Neural cell (in vitro differentiated cells): ENCODE data around the gene PEX11A. TPM values are rescaled to one million over a fixed set of nuclear protein-coding genes. Genes with fewer than 3 reads are reported as not detected.

Source experiments
- H2AFZ ChIP-seq: fragments of 200-600, 300-800 bp; sonication (generic), shearing (Covaris generic); 2 replicates; pipeline ENCODE4 v1.6.0; 2014; ENCODE audit warnings: low read depth, mild to moderate bottlenecking, antibody characterized with exemption, low read length, moderate library complexity
- H3F3A ChIP-seq: fragments of 200-600 bp; shearing (Covaris generic); 2 replicates; pipeline ENCODE4 v1.6.1; 2016; ENCODE audit warnings: mild to moderate bottlenecking, moderate library complexity, mixed read lengths, antibody characterized with exemption, low read length; ENCODE audit not compliant: insufficient read depth, poor library complexity, severe bottlenecking
- H3K27ac ChIP-seq: fragments of 200-600, 300-800 bp; sonication (generic), shearing (Covaris generic); 2 replicates; pipeline ENCODE4 v1.5.1; 2014; ENCODE audit warnings: mild to moderate bottlenecking, low read length, moderate library complexity
- H3K27me3 ChIP-seq: fragments of 300-800, 200-600 bp; sonication (generic), shearing (Covaris generic); 2 replicates; pipeline ENCODE4 v1.6.0; 2014; ENCODE audit warnings: mild to moderate bottlenecking, low read depth, low read length, moderate library complexity; ENCODE audit not compliant: insufficient read depth
- H3K36me3 ChIP-seq: fragments of 300-800, 200-600 bp; sonication (generic), shearing (Covaris generic); 2 replicates; pipeline ENCODE4 v1.5.1; 2014; ENCODE audit warnings: mild to moderate bottlenecking, antibody characterized with exemption, low read length, moderate library complexity; ENCODE audit not compliant: insufficient read depth
- H3K4me2 ChIP-seq: fragments of 300-800, 200-600 bp; sonication (generic), shearing (Covaris generic); 2 replicates; pipeline ENCODE4 v1.6.0; 2014; ENCODE audit warnings: mild to moderate bottlenecking, low read length
- H3K4me3 ChIP-seq: fragments of 300-800, 200-600 bp; sonication (generic), shearing (Covaris generic); 2 replicates; pipeline ENCODE4 v1.5.1; 2014; ENCODE audit warnings: mild to moderate bottlenecking, low read length, moderate library complexity
- H3K79me2 ChIP-seq: fragments of 200-600 bp; shearing (Covaris generic); replicated peaks from 2 replicates; pipeline ENCODE4 v1.6.0; 2014; ENCODE audit warnings: mild to moderate bottlenecking, low read length, moderate library complexity; ENCODE audit not compliant: insufficient read depth
- H3K9ac ChIP-seq: fragments of 300-800, 200-600 bp; sonication (generic), shearing (Covaris generic); 2 replicates; pipeline ENCODE4 v1.6.1; 2016; ENCODE audit warnings: mild to moderate bottlenecking, low read length, mixed read lengths
- H3K9me2 ChIP-seq: fragments of 200-600 bp; shearing (Covaris generic); 2 replicates; pipeline ENCODE4 v1.6.1; 2016; ENCODE audit warnings: mild to moderate bottlenecking, low read length, mixed read lengths; ENCODE audit not compliant: insufficient read depth
- H3K9me3 ChIP-seq: fragments of 200-600, 300-800 bp; sonication (generic), shearing (Covaris generic); 2 replicates; pipeline ENCODE4 v1.6.1; 2016; ENCODE audit warnings: mild to moderate bottlenecking, mixed run types, low read length, moderate library complexity, mixed read lengths
- H4K20me1 ChIP-seq: fragments of 200-600 bp; shearing (Covaris generic); 2 replicates; pipeline ENCODE4 v1.6.1; 2016; ENCODE audit warnings: mild to moderate bottlenecking, mixed run types; ENCODE audit not compliant: insufficient read depth
- EP300 ChIP-seq: fragments of 450-650 bp; conservative IDR thresholded peaks from 2 replicates; pipeline ENCODE4 v1.6.1; 2014; ENCODE audit warnings: antibody characterized with exemption, mild to moderate bottlenecking, moderate library complexity; ENCODE audit not compliant: poor library complexity, severe bottlenecking
- EZH2 ChIP-seq: fragments of 200-600, 300-800 bp; shearing (Covaris generic), sonication (generic); IDR thresholded peaks from 2 replicates; pipeline ENCODE4 v1.6.1; 2014; ENCODE audit warnings: antibody characterized with exemption, low read length, borderline replicate concordance, mild to moderate bottlenecking; ENCODE audit not compliant: insufficient read depth, poor library complexity, severe bottlenecking
- MXI1 ChIP-seq: fragments of 450-650 bp; conservative IDR thresholded peaks from 2 replicates; pipeline ENCODE4 v1.6.1; 2014; ENCODE audit warnings: antibody characterized with exemption, mild to moderate bottlenecking; ENCODE audit not compliant: poor library complexity, severe bottlenecking
- POLR2AphosphoS5 ChIP-seq: IDR thresholded peaks from 2 replicates; pipeline ENCODE4 v1.6.1; 2012
- RAD21 ChIP-seq: fragments of 450-650 bp; conservative IDR thresholded peaks from 2 replicates; pipeline ENCODE4 v1.6.1; 2014; ENCODE audit warnings: antibody characterized with exemption, mild to moderate bottlenecking, moderate library complexity
- SMC3 ChIP-seq: fragments of 450-650 bp; conservative IDR thresholded peaks from 2 replicates; pipeline ENCODE4 v1.6.1; 2014; ENCODE audit warnings: antibody characterized with exemption, mild to moderate bottlenecking, moderate library complexity; ENCODE audit not compliant: poor library complexity
- TAF1 ChIP-seq: IDR thresholded peaks from 2 replicates; pipeline ENCODE4 v1.6.1; 2012; ENCODE audit warnings: low read depth
- polyA plus RNA-seq: library from polyadenylated mRNA; depleted of rRNA; stranded (reverse); fragments of >200 nt; gene quantifications from 2 replicates; pipeline ENCODE4 v1.2.3, GENCODE V29; 2014
- TF ChIP-seq, protein P1 (sequence below): IDR thresholded peaks from 2 replicates; pipeline ENCODE4 v1.6.1; 2012; ENCODE audit warnings: borderline replicate concordance
- TF ChIP-seq, protein P2 (sequence below): fragments of 450-650 bp; IDR thresholded peaks from 2 replicates; pipeline ENCODE4 v1.5.1; 2014; ENCODE audit warnings: antibody characterized with exemption, mild to moderate bottlenecking, moderate library complexity; ENCODE audit not compliant: poor library complexity, severe bottlenecking

PEX11A gene
- polyA plus RNA-seq, 1 donor from 2014 or later, result 13.6 TPM

DNA sequence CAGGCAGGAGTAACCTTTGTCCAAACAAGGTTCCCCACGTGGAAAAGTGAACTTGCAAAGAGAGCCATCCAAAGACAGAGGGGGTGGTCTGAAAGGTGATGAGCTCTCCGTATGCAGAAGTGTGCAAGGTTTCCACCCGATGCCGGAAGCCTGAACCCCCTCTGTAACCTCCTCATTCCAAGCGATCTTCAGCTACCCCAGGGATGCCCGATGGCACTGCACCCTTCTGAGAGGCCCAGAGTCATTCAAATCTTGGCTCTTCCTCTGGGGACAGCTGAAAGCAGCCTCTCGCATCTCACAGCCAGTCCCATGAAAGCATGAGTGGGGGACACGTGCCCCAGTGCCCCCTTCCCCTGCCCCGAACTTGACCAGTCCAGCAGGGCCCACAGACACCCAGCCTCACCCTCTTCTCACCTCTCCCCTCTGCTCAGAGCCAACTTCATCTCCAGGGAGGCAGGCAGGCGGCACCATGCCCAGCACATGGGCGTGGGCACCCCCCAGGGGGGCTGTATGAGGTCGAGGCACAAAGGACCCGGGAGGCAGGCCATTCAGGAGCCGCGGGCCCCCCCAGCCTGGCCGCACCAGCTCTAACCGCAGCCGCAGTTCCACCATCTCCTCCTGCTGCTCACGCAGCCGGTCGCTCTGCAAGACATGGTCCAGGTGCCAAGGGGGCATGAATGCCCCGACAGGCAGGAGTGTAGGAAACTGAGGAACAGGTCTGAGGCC, 44.0 kb downstream of the PEX11A start:
- Histone ChIP-seq H3K79me2 (no peaks in the 10 kb centered on the region), H3K9me2 (no peaks in the 10 kb centered on the region), H3K9ac (no peak overlapping the region), H3K27ac (no peak overlapping the region), H3K36me3 (no peaks in the 10 kb centered on the region), H3K9me3 (no peaks in the 10 kb centered on the region), H4K20me1 (no peaks in the 10 kb centered on the region), H2AFZ (no peak overlapping the region), H3K4me3 (no peak overlapping the region), H3K4me2 (no peak overlapping the region), H3K27me3 (no peaks in the 10 kb centered on the region), H3F3A (no peaks in the 10 kb centered on the region)
- TF ChIP-seq EP300, result no peak
- TF ChIP-seq, protein P1, sequence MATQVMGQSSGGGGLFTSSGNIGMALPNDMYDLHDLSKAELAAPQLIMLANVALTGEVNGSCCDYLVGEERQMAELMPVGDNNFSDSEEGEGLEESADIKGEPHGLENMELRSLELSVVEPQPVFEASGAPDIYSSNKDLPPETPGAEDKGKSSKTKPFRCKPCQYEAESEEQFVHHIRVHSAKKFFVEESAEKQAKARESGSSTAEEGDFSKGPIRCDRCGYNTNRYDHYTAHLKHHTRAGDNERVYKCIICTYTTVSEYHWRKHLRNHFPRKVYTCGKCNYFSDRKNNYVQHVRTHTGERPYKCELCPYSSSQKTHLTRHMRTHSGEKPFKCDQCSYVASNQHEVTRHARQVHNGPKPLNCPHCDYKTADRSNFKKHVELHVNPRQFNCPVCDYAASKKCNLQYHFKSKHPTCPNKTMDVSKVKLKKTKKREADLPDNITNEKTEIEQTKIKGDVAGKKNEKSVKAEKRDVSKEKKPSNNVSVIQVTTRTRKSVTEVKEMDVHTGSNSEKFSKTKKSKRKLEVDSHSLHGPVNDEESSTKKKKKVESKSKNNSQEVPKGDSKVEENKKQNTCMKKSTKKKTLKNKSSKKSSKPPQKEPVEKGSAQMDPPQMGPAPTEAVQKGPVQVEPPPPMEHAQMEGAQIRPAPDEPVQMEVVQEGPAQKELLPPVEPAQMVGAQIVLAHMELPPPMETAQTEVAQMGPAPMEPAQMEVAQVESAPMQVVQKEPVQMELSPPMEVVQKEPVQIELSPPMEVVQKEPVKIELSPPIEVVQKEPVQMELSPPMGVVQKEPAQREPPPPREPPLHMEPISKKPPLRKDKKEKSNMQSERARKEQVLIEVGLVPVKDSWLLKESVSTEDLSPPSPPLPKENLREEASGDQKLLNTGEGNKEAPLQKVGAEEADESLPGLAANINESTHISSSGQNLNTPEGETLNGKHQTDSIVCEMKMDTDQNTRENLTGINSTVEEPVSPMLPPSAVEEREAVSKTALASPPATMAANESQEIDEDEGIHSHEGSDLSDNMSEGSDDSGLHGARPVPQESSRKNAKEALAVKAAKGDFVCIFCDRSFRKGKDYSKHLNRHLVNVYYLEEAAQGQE, result no peak
- TF ChIP-seq EZH2, result no peak
- no peak for TF ChIP-seq RAD21
- TF ChIP-seq, protein P2, sequence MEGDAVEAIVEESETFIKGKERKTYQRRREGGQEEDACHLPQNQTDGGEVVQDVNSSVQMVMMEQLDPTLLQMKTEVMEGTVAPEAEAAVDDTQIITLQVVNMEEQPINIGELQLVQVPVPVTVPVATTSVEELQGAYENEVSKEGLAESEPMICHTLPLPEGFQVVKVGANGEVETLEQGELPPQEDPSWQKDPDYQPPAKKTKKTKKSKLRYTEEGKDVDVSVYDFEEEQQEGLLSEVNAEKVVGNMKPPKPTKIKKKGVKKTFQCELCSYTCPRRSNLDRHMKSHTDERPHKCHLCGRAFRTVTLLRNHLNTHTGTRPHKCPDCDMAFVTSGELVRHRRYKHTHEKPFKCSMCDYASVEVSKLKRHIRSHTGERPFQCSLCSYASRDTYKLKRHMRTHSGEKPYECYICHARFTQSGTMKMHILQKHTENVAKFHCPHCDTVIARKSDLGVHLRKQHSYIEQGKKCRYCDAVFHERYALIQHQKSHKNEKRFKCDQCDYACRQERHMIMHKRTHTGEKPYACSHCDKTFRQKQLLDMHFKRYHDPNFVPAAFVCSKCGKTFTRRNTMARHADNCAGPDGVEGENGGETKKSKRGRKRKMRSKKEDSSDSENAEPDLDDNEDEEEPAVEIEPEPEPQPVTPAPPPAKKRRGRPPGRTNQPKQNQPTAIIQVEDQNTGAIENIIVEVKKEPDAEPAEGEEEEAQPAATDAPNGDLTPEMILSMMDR, result no peak
- no peak for TF ChIP-seq POLR2AphosphoS5
- no peak for TF ChIP-seq TAF1
- TF ChIP-seq SMC3, result no peak
- no peak for TF ChIP-seq MXI1

GRCh38 chr15:89645680-89646079, 44.9 kb downstream of the PEX11A start:
- Histone ChIP-seq H3K9me3 (no peaks in the 10 kb centered on the region), H3K4me3 (no peak overlapping the region), H4K20me1 (no peaks in the 10 kb centered on the region), H3K27ac (no peak overlapping the region), H3K79me2 (no peaks in the 10 kb centered on the region), H3K9ac (no peak overlapping the region), H3K27me3 (no peaks in the 10 kb centered on the region), H3K9me2 (no peaks in the 10 kb centered on the region), H3F3A (no peaks in the 10 kb centered on the region), H3K4me2 (no peak overlapping the region), H2AFZ (no peak overlapping the region), H3K36me3 (no peaks in the 10 kb centered on the region)
- no peak for TF ChIP-seq TAF1
- TF ChIP-seq SMC3, result no peak
- TF ChIP-seq, protein P2, result no peak
- no peak for TF ChIP-seq RAD21
- TF ChIP-seq POLR2AphosphoS5, result no peak
- TF ChIP-seq, protein P1, result no peak
- no peak for TF ChIP-seq MXI1
- no peak for TF ChIP-seq EZH2
- TF ChIP-seq EP300, result no peak
